Camera-type eye (tissue), 1 donor: Measurements from ENCODE around the gene DLGAP3. TPM values are rescaled to one million over a fixed set of nuclear protein-coding genes. Genes with fewer than 3 reads are reported as not detected.

Source experiments
- total RNA-seq: library from RNA; depleted of rRNA; stranded (reverse); fragments of >200 nt; gene quantifications from one replicate; pipeline ENCODE4 v1.2.3, GENCODE V29; 2014

Gene DLGAP3, protein sequence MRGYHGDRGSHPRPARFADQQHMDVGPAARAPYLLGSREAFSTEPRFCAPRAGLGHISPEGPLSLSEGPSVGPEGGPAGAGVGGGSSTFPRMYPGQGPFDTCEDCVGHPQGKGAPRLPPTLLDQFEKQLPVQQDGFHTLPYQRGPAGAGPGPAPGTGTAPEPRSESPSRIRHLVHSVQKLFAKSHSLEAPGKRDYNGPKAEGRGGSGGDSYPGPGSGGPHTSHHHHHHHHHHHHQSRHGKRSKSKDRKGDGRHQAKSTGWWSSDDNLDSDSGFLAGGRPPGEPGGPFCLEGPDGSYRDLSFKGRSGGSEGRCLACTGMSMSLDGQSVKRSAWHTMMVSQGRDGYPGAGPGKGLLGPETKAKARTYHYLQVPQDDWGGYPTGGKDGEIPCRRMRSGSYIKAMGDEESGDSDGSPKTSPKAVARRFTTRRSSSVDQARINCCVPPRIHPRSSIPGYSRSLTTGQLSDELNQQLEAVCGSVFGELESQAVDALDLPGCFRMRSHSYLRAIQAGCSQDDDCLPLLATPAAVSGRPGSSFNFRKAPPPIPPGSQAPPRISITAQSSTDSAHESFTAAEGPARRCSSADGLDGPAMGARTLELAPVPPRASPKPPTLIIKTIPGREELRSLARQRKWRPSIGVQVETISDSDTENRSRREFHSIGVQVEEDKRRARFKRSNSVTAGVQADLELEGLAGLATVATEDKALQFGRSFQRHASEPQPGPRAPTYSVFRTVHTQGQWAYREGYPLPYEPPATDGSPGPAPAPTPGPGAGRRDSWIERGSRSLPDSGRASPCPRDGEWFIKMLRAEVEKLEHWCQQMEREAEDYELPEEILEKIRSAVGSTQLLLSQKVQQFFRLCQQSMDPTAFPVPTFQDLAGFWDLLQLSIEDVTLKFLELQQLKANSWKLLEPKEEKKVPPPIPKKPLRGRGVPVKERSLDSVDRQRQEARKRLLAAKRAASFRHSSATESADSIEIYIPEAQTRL
- 2.6 TPM for total RNA-seq

DNA sequence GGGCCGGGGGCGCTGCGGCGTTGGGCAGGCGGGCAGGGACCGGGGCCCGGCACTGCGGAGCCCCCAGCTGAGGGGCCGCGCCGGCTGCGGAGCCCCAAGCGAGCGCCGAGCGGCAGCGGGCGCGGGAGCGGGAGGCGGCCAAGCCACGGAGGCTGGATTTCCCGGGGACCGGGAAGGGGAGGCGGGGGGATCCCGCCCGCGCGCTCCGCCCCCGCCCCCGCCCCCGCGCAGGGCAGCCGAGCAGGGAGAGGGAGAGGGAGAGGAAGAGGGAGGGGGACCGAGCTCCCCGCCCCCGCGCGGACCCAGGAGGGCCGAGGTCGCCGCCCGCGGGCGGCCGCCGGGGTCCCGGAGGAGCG is at the start of gene DLGAP3:
TSS of gene DLGAP3 (minus strand) at position 154 of the 356 bp plus-strand sequence. CDS start 24,267 bp downstream, outside the sequence.

DNA sequence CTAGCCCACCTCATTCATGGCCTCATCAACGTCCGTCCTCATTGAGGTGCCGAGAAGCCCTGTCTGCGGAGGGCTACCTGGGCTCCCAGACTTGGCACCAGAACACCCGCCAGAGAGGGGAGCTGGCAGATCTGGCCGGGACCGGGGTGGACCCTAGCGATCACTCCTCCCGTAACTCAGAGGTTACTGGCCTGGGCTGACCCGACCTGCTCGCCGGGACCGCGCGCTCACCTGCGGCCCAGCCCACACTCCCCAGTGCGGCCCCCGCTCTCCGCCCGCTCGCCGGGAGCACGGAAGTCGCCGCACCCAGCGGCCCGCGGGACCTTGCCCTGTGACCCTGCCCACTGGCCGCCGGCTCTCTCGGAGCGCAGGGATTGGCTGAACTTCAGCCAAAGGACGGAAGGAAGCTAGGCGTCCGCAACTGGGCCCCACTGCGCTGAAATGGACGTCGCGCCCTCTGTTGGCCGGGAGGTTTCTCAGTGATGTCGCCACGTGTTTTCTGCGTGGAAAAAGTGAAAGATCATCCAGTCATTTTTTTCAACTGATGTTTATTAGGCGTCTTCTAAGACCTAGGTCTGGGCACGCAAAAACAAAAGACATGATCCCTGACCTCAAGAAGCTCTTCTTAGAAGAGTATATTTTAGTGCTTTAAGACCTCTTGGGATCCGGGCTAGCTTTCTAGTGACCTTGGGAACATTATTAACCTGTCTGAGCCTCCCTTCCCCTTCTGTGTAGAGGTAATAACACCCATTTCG is 69.8 kb downstream of the DLGAP3 start, which contains the start of gene SMIM12:
TSS of gene SMIM12 (minus strand) at position 304 of the 755 bp plus-strand sequence. CDS start 3,772 bp downstream, outside the sequence.

Other genes starting within 250 kb of the DLGAP3 start
- 1.0 TPM for gene GJB5, start 174.6 kb downstream of the DLGAP3 start, total RNA-seq
- gene GJB4, start 169.9 kb downstream of the DLGAP3 start, total RNA-seq = 0.33 TPM
- 1.6 TPM for gene GJB3, start 148.4 kb downstream of the DLGAP3 start, total RNA-seq
- 18.1 TPM for gene GJA4, start 136.7 kb downstream of the DLGAP3 start, total RNA-seq
- 11.3 TPM for gene SMIM12, start 69.9 kb downstream of the DLGAP3 start, total RNA-seq
- gene TMEM35B, start 55.7 kb upstream of the DLGAP3 start, total RNA-seq = 19.6 TPM
- gene ZMYM6, start 102.3 kb upstream of the DLGAP3 start, total RNA-seq = 31.0 TPM
- 40.4 TPM for gene ZMYM1, start 149.7 kb upstream of the DLGAP3 start, total RNA-seq